PC-9 (cell line): Measurements from ENCODE around the gene TRPC4.

Experiments
- CTCF ChIP-seq: fragments of 200-600 bp; sonication (generic); conservative IDR thresholded peaks from 2 replicates; pipeline ENCODE4 v1.6.1; 2017; ENCODE audit warnings: mixed run types, antibody characterized with exemption, mild to moderate bottlenecking, moderate library complexity
- EZH2 ChIP-seq: fragments of 200-600 bp; sonication (generic); IDR thresholded peaks from 2 replicates; pipeline ENCODE4 v1.8.0; 2017; ENCODE audit warnings: antibody characterized with exemption, low read depth

GRCh38 chr13:37647031-37647650 lies 222.4 kb downstream of the TRPC4 start:
- TF ChIP-seq CTCF (no peak), EZH2 (no peak)
